Measurements from ENCODE around the gene MB21D2.

The MB21D2 gene

GRCh38 chr3:192750201-192750600, 167.5 kb downstream of the MB21D2 start:
- no peak for TF ChIP-seq EZH2 (IDR thresholded peaks at IDR 0.05; ENCODE audit: borderline replicate concordance, low read length)
- Histone ChIP-seq H3K9me3 (ENCODE audit: low read length) (no peaks in the 10 kb centered on the region), H3K4me2 (ENCODE audit: low read length) (no peak overlapping the region), H3K79me2 (ENCODE audit: insufficient read depth, low read length) (no peaks in the 10 kb centered on the region), H3K9me2 (ENCODE audit: low read depth, low read length) (no peaks in the 10 kb centered on the region), H3K36me3 (ENCODE audit: insufficient read depth, low read length) (no peaks in the 10 kb centered on the region), H3K4me3 (ENCODE audit: low read depth, low read length, poor library complexity, severe bottlenecking) (no peak overlapping the region), H3K27me3 (ENCODE audit: insufficient read depth, low read length) (no peaks in the 10 kb centered on the region), H4K20me1 (ENCODE audit: insufficient read depth, low read length) (no peaks in the 10 kb centered on the region), H3F3A (ENCODE audit: insufficient read depth, low read length) (no peaks in the 10 kb centered on the region), H3K9ac (ENCODE audit: low read length) (no peak overlapping the region), H2AFZ (ENCODE audit: low read length) (no peak overlapping the region), H3K27ac (ENCODE audit: low read depth, low read length, poor library complexity, severe bottlenecking) (no peak overlapping the region), H3K4me1 (ENCODE audit: insufficient read depth, low read length, severe bottlenecking) (no peaks in the 10 kb centered on the region)

- Histone ChIP-seq H3K36me3 (ENCODE audit: insufficient read depth, low read length) (no peaks in the 10 kb centered on the region), H4K20me1 (ENCODE audit: insufficient read depth, low read length) (no peaks in the 10 kb centered on the region), H3K9ac (ENCODE audit: low read length) (no peak overlapping the region), H3K4me2 (ENCODE audit: low read length) (no peak overlapping the region), H3K79me2 (ENCODE audit: insufficient read depth, low read length) (no peaks in the 10 kb centered on the region), H3F3A (ENCODE audit: insufficient read depth, low read length) (no peaks in the 10 kb centered on the region), H3K9me3 (ENCODE audit: low read length) (no peaks in the 10 kb centered on the region), H3K27me3 (ENCODE audit: insufficient read depth, low read length) (no peaks in the 10 kb centered on the region), H3K9me2 (ENCODE audit: low read depth, low read length) (no peaks in the 10 kb centered on the region), H2AFZ (ENCODE audit: low read length) (no peak overlapping the region), H3K27ac (ENCODE audit: low read depth, low read length, poor library complexity, severe bottlenecking) (no peak overlapping the region), H3K4me3 (ENCODE audit: low read depth, low read length, poor library complexity, severe bottlenecking) (no peak overlapping the region), H3K4me1 (ENCODE audit: insufficient read depth, low read length, severe bottlenecking) (no peaks in the 10 kb centered on the region)
- no peak for TF ChIP-seq CTCF (IDR thresholded peaks at IDR 0.05; ENCODE audit: low read length)
- no peak for TF ChIP-seq EZH2 (IDR thresholded peaks at IDR 0.05; ENCODE audit: borderline replicate concordance, low read length)
Measured at GRCh38 chr3:192747746-192748145, 169.9 kb downstream of the MB21D2 start.

GRCh38 chr3:192747145-192747544, 170.5 kb downstream of the MB21D2 start:
- Histone ChIP-seq H3F3A (ENCODE audit: insufficient read depth, low read length) (no peaks in the 10 kb centered on the region), H3K9me3 (ENCODE audit: low read length) (no peaks in the 10 kb centered on the region), H3K9me2 (ENCODE audit: low read depth, low read length) (no peaks in the 10 kb centered on the region), H3K36me3 (ENCODE audit: insufficient read depth, low read length) (no peaks in the 10 kb centered on the region), H4K20me1 (ENCODE audit: insufficient read depth, low read length) (no peaks in the 10 kb centered on the region), H3K4me3 (ENCODE audit: low read depth, low read length, poor library complexity, severe bottlenecking) (no peak overlapping the region), H3K27me3 (ENCODE audit: insufficient read depth, low read length) (no peaks in the 10 kb centered on the region), H2AFZ (ENCODE audit: low read length) (no peak overlapping the region), H3K4me1 (ENCODE audit: insufficient read depth, low read length, severe bottlenecking) (no peaks in the 10 kb centered on the region), H3K79me2 (ENCODE audit: insufficient read depth, low read length) (no peaks in the 10 kb centered on the region), H3K4me2 (ENCODE audit: low read length) (no peak overlapping the region), H3K27ac (ENCODE audit: low read depth, low read length, poor library complexity, severe bottlenecking) (no peak overlapping the region), H3K9ac (ENCODE audit: low read length) (no peak overlapping the region)
- no peak for TF ChIP-seq EZH2 (IDR thresholded peaks at IDR 0.05; ENCODE audit: borderline replicate concordance, low read length)
- no peak for TF ChIP-seq CTCF (IDR thresholded peaks at IDR 0.05; ENCODE audit: low read length)

Measured in OCI-LY1 (cell line).